H1 (cell line): ENCODE measurements around the gene RAD51B. TPM values are rescaled to one million over a fixed set of nuclear protein-coding genes. Genes with fewer than 3 reads are reported as not detected.

Experiments
- CTCF ChIA-PET: fragments of 300-600 bp; sonication (Branson Sonifier 250); formaldehyde crosslinking; loops from one replicate; lab custom pipeline; 2021; ENCODE audit not compliant: partially characterized antibody; lab: Charles Lee
- POLR2A ChIA-PET: fragments of 300-600 bp; sonication (Branson Sonifier 250); formaldehyde crosslinking; loops from one replicate; lab custom pipeline; 2021; ENCODE audit warnings: inconsistent platforms; ENCODE audit not compliant: partially characterized antibody; lab: Charles Lee
- DNase-seq, 2 experiments: peaks; one replicate each; pipeline versions ENCODE4 v3.0.0 to v3.0.0-alpha.2; 2010 to 2022; ENCODE audit warnings: low spot score in 2 of 2, low read depth in 1 of 2, mixed read lengths in 1 of 2
- FAIRE-seq: peaks from 2 replicates; lab custom pipeline; 2011; peaks lifted over from hg19 to GRCh38; lab: Jason Lieb, UNC
- H2AFZ ChIP-seq: 2 replicates; pipeline ENCODE4 v1.8.1; 2012; ENCODE audit warnings: low read length, inconsistent platforms
- H2AK5ac ChIP-seq: 2 replicates; pipeline ENCODE4 v1.6.1; 2013; ENCODE audit warnings: low read depth, low read length
- H2BK120ac ChIP-seq: replicated peaks from 2 replicates; pipeline ENCODE3; 2013; ENCODE audit warnings: low read depth, low read length, inconsistent platforms
- H2BK12ac ChIP-seq: 2 replicates; pipeline ENCODE4 v1.6.1; 2013; ENCODE audit warnings: low read depth, low read length
- H2BK15ac ChIP-seq: 2 replicates; pipeline ENCODE4 v1.6.1; 2013; ENCODE audit warnings: low read length
- H2BK20ac ChIP-seq: 2 replicates; pipeline ENCODE4 v1.6.1; 2013; ENCODE audit warnings: low read length
- H2BK5ac ChIP-seq: 2 replicates; pipeline ENCODE4 v1.6.1; 2013; ENCODE audit warnings: low read depth, low read length
- H3K14ac ChIP-seq: 2 replicates; pipeline ENCODE4 v1.6.1; 2013; ENCODE audit warnings: inconsistent platforms; ENCODE audit not compliant: insufficient read length
- H3K18ac ChIP-seq: 2 replicates; pipeline ENCODE4 v1.6.1; 2013; ENCODE audit warnings: low read length; ENCODE audit errors: extremely low read depth
- H3K23ac ChIP-seq: 2 replicates; pipeline ENCODE4 v1.6.1; 2013; ENCODE audit warnings: inconsistent platforms; ENCODE audit not compliant: insufficient read length
- H3K23me2 ChIP-seq: 2 replicates; pipeline ENCODE4 v1.6.1; 2013; ENCODE audit warnings: low read depth, low read length
- H3K27ac ChIP-seq: 2 replicates; pipeline ENCODE4 v1.6.1; 2011; ENCODE audit warnings: low read depth, low read length, inconsistent platforms
- H3K27me3 ChIP-seq, 4 experiments: replicated peaks in 1 of 4; 1 replicate in 1 of 4; 2 replicates in 3 of 4; pipeline versions ENCODE4 v1.6.1 to v1.8.1; 2011 to 2013; ENCODE audit warnings: low read length in 3 of 4, mild to moderate bottlenecking in 3 of 4, inconsistent platforms in 2 of 4, mixed read lengths in 2 of 4, moderate library complexity in 1 of 4; ENCODE audit not compliant: control insufficient read depth in 3 of 4, insufficient read depth in 3 of 4; ENCODE audit errors: extremely low read depth in 1 of 4
- H3K36me3 ChIP-seq, 4 experiments: 2 replicates each; pipeline versions ENCODE4 v1.6.1 to v1.8.1; 2011 to 2013; ENCODE audit warnings: mild to moderate bottlenecking in 4 of 4, low read length in 3 of 4, moderate library complexity in 2 of 4, control low read depth in 1 of 4, inconsistent platforms in 1 of 4; ENCODE audit not compliant: insufficient read depth in 4 of 4, control insufficient read depth in 2 of 4
- H3K4ac ChIP-seq: replicated peaks from 2 replicates; pipeline ENCODE3; 2013; ENCODE audit warnings: low read length, low read depth, mixed read lengths, inconsistent platforms; ENCODE audit not compliant: insufficient read length
- H3K4me1 ChIP-seq, 4 experiments: replicated peaks in 1 of 4; 1 replicate in 1 of 4; 2 replicates in 3 of 4; pipeline versions ENCODE4 v1.6.1 to v1.8.1; 2011 to 2013; ENCODE audit warnings: low read length in 3 of 4, inconsistent platforms in 2 of 4, mixed read lengths in 1 of 4; ENCODE audit not compliant: insufficient read depth in 4 of 4, control insufficient read depth in 3 of 4
- H3K4me2 ChIP-seq, 2 experiments: 2 replicates each; pipeline versions ENCODE4 v1.6.1 to v1.8.1; 2011 to 2013; ENCODE audit warnings: low read depth in 2 of 2, low read length in 2 of 2, control low read depth in 1 of 2, inconsistent platforms in 1 of 2, mild to moderate bottlenecking in 1 of 2; ENCODE audit not compliant: insufficient read depth in 1 of 2
- H3K4me3 ChIP-seq, 4 experiments: fragments of 200-600, 300-600 bp in 1 of 4; sonication (generic), shearing (Covaris generic), sonication (Bioruptor Twin) in 1 of 4; 2 replicates each; pipeline versions ENCODE4 v1.5.1 to v1.8.1; 2011 to 2016; ENCODE audit warnings: low read length in 4 of 4, low read depth in 3 of 4, control low read depth in 2 of 4, inconsistent platforms in 2 of 4, mild to moderate bottlenecking in 2 of 4, mixed read lengths in 1 of 4, moderate library complexity in 1 of 4; ENCODE audit not compliant: insufficient read depth in 2 of 4; ENCODE audit errors: extremely low read depth in 1 of 4
- H3K56ac ChIP-seq: replicated peaks from 2 replicates; pipeline ENCODE3; 2013; ENCODE audit warnings: low read depth, mild to moderate bottlenecking, mixed read lengths, low read length, inconsistent platforms; ENCODE audit not compliant: insufficient read length
- H3K79me1 ChIP-seq: 2 replicates; pipeline ENCODE4 v1.6.1; 2013; ENCODE audit warnings: low read depth, low read length, control low read depth
- H3K79me2 ChIP-seq, 2 experiments: 2 replicates each; pipeline versions ENCODE4 v1.6.1 to v1.8.1; 2012 to 2013; ENCODE audit warnings: low read length in 2 of 2, mild to moderate bottlenecking in 2 of 2, inconsistent platforms in 1 of 2; ENCODE audit not compliant: insufficient read depth in 2 of 2, control insufficient read depth in 1 of 2
- H3K9ac ChIP-seq, 4 experiments: replicated peaks in 1 of 4; 1 replicate in 1 of 4; 2 replicates in 3 of 4; pipeline versions ENCODE4 v1.6.1 to v1.8.1; 2011 to 2013; ENCODE audit warnings: low read depth in 3 of 4, low read length in 3 of 4, control low read depth in 2 of 4, mild to moderate bottlenecking in 2 of 4, moderate library complexity in 2 of 4, inconsistent platforms in 1 of 4; ENCODE audit errors: extremely low read depth in 1 of 4
- H3K9me3 ChIP-seq, 2 experiments: 2 replicates each; pipeline versions ENCODE4 v1.6.1 to v1.8.1; 2012 to 2013; ENCODE audit warnings: mild to moderate bottlenecking in 2 of 2, moderate library complexity in 2 of 2, control low read depth in 1 of 2, inconsistent platforms in 1 of 2, low read depth in 1 of 2, low read length in 1 of 2, mixed read lengths in 1 of 2; ENCODE audit not compliant: insufficient read depth in 2 of 2
- H4K20me1 ChIP-seq, 2 experiments: replicated peaks in 1 of 2; 2 replicates each; pipeline versions ENCODE3 to v1.8.1; 2011 to 2013; ENCODE audit warnings: inconsistent platforms in 2 of 2, low read length in 2 of 2, mild to moderate bottlenecking in 1 of 2; ENCODE audit not compliant: insufficient read depth in 2 of 2, control insufficient read depth in 1 of 2
- H4K5ac ChIP-seq: 2 replicates; pipeline ENCODE4 v1.6.1; 2013; ENCODE audit warnings: low read length, low read depth, mixed read lengths, inconsistent platforms; ENCODE audit not compliant: insufficient read length
- H4K8ac ChIP-seq: 2 replicates; pipeline ENCODE4 v1.8.0; 2013; ENCODE audit warnings: mild to moderate bottlenecking, moderate library complexity, low read length, inconsistent platforms; ENCODE audit not compliant: insufficient read depth; ENCODE audit errors: extremely low read depth
- H4K91ac ChIP-seq: replicated peaks from 2 replicates; pipeline ENCODE3; 2013; ENCODE audit warnings: low read length, mixed read lengths, inconsistent platforms; ENCODE audit not compliant: insufficient read length
- CBX8 ChIP-seq: fragments of 300-800, 300-1000 bp; sonication (generic); IDR thresholded peaks from 2 replicates; pipeline ENCODE4 v1.7.1; 2016; ENCODE audit warnings: low read depth, low read length, borderline replicate concordance
- WGBS, 2 experiments: shearing (Covaris generic) in 1 of 2; methylation state at CpG; one replicate each; pipeline versions ENCODE4 v1.1.6 to v1.1.7; 2013 to 2015; ENCODE audit warnings: low lambda C conversion rate in 2 of 2, mixed read lengths in 2 of 2, inconsistent platforms in 1 of 2, low coverage in 1 of 2, missing lambda C conversion rate in 1 of 2; ENCODE audit not compliant: insufficient replicate concordance in 2 of 2, insufficient coverage in 1 of 2, insufficient read length in 1 of 2; ENCODE audit errors: extremely low coverage in 1 of 2, missing lambda C conversion rate in 1 of 2; 5-methylcytosine and 5-hydroxymethylcytosine counted together
- polyA plus RNA-seq, 7 experiments: library from polyadenylated mRNA; depleted of rRNA in 3 of 7; stranded (reverse) in 5 of 7; unstranded in 2 of 7; fragments of >200 nt in 5 of 7; fragments of 200-250 nt in 2 of 7; gene quantifications; 1 replicate in 5 of 7; 2 replicates in 1 of 7; 4 replicates in 1 of 7; pipeline versions ENCODE4 v1.2.1 to v1.2.3, GENCODE V29; 2011 to 2013; ENCODE audit warnings: missing spikeins in 2 of 7, mixed read lengths in 2 of 7
- total RNA-seq: library from RNA; stranded (reverse); fragmentation: NEBNext Ultra II Directional; extraction: Animal tissue kit (Norgen Biotek cat#: 25700); gene quantifications from 2 replicates; pipeline ENCODE4 v1.2.1, GENCODE V29; 2021

RAD51B gene
- total and polyA plus RNA-seq, 2 of the 8 experiments (the other 6 are each of a cell fraction or from before 2014, with no cell fraction given): 3.9 to 14.9 TPM

- TF ChIP-seq CBX8: no peak
- WGBS, 2 experiments: 52% methylated on average over 5 of the region's 5 CpGs; no CpG with 5 or more reads in 1 of the 2 experiments
Measured at GRCh38 chr14:68673464-68673863, 853.9 kb downstream of the RAD51B start.

More at GRCh38 chr14:68673464-68673863, 853.9 kb downstream of the RAD51B start:
- H2BK20ac ChIP-seq: no peak overlapping the region
- H2BK120ac ChIP-seq: no peak overlapping the region
- H4K8ac ChIP-seq: no peak overlapping the region
- H2BK15ac ChIP-seq: no peak overlapping the region
- no peak for DNase-seq
- no peak overlapping the region for H3K23ac ChIP-seq
- H3K79me2 ChIP-seq: no peaks in the 10 kb centered on the region; a peak in 1 of 4 replicates
- H3K9me3 ChIP-seq: no peaks in the 10 kb centered on the region; a peak in 1 of 4 replicates
- H3K27ac ChIP-seq: no peak overlapping the region
- no peak overlapping the region for H3K14ac ChIP-seq
- H3K4ac ChIP-seq: no peak overlapping the region
- CTCF ChIA-PET: no interaction called here
- H3K23me2 ChIP-seq: no peaks in the 10 kb centered on the region; the same call in 1 of the 2 replicates
- no peak overlapping the region for H2AFZ ChIP-seq
- H2BK12ac ChIP-seq: no peak overlapping the region
- H4K5ac ChIP-seq: no peak overlapping the region
- no peak overlapping the region for H3K18ac ChIP-seq
- no peak overlapping the region for H3K4me2 ChIP-seq
- H2AK5ac ChIP-seq: no peak overlapping the region
- no peak overlapping the region for H3K4me3 ChIP-seq
- no peaks in the 10 kb centered on the region; a peak in 1 of 7 replicates for H3K4me1 ChIP-seq
- POLR2A ChIA-PET: no interaction called here
- H3K27me3 ChIP-seq: no peaks in the 10 kb centered on the region
- H2BK5ac ChIP-seq: no peak overlapping the region
- H4K91ac ChIP-seq: no peak overlapping the region
- no peak for FAIRE-seq
- H3K36me3 ChIP-seq: no peaks in the 10 kb centered on the region
- no peak overlapping the region for H3K9ac ChIP-seq
- H3K79me1 ChIP-seq: no peaks in the 10 kb centered on the region
- H3K56ac ChIP-seq: no peak overlapping the region
- H4K20me1 ChIP-seq: no peaks in the 10 kb centered on the region
